Fibroblast of peridontal ligament (primary cell): ENCODE results near the gene S100A10.

Experiments
- DNase-seq: peaks from one replicate; pipeline ENCODE4 v3.0.0-alpha.2; 2010; ENCODE audit errors: extremely low read depth

The S100A10 gene

DNA sequence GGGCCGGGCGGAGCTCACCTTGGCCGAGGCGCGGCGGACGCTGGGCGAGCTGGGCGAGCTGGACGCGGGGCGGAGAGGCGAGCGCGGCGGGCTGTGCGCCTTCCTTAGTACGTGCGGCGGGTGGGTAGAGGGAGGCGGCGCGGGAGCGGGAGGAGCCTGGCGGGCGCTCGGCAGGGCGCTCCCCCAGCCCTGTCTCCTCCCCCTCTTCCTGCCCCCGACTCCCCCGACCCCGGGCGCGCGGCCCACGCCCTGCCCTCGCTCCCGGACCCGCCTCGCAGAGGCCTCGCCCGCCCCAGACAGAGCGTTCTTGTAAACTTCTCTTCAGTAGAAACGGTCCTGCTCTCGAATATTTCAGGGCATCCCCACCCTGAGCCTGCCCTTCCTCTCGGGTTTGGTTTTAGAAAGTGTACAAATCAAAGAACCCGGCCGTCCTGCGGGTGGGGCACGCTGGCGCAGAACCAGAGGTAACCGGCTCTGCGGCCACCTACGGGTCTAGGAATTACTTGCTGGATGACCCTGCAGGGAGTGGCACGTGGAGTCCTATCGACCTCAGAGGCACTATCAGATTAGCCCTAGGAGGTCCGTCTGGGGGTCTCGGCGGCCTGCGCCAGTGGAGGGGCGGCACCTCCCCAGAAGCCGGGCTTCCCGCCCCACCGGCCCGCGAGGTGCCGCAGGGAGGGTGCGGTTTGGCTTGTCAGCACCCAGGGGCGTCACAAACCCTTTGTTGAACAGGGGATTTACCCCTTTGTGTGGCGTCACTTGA, at the start of gene S100A10:
S100A10 (minus strand) TSS at position 126 of the 763 bp plus-strand sequence. CDS start 7,629 bp downstream, outside the sequence.
- DNase-seq = peak; percentile 73

- DNase-seq = no peak
Measured at GRCh38 chr1:152042030-152042429, 48.4 kb upstream of the S100A10 start.

- DNase-seq = no peak
Measured at GRCh38 chr1:152039886-152040285, 46.2 kb upstream of the S100A10 start.

GRCh38 chr1:152039461-152039860, 45.8 kb upstream of the S100A10 start:
- no peak for DNase-seq

DNA sequence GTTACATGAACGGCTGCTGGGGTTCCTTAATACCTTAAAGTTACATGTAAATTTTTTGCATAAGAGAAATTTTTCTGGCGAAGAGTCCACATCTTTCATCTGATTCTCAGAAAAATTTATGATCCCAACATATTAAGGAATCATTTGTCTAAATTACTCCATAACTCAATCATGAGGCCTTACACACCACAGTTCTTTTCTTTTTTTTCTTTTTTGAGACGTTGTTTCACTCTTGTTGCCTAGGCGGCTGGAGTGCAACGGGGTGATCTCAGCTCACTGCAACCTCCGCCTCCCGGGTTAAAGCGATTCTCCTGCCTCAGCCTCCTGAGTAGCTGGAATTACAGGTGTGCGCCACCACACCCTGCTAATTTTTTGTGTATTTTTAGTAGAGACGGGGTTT, 45.2 kb upstream of the S100A10 start:
- no peak for DNase-seq

- peak; percentile 80 for DNase-seq
Measured at GRCh38 chr1:152036267-152037216, 42.9 kb upstream of the S100A10 start, which contains the start of gene S100A11. Gene S100A11 (minus strand): TSS chr1:152037004. CDS start chr1:152036915, 89 bp downstream.

DNA sequence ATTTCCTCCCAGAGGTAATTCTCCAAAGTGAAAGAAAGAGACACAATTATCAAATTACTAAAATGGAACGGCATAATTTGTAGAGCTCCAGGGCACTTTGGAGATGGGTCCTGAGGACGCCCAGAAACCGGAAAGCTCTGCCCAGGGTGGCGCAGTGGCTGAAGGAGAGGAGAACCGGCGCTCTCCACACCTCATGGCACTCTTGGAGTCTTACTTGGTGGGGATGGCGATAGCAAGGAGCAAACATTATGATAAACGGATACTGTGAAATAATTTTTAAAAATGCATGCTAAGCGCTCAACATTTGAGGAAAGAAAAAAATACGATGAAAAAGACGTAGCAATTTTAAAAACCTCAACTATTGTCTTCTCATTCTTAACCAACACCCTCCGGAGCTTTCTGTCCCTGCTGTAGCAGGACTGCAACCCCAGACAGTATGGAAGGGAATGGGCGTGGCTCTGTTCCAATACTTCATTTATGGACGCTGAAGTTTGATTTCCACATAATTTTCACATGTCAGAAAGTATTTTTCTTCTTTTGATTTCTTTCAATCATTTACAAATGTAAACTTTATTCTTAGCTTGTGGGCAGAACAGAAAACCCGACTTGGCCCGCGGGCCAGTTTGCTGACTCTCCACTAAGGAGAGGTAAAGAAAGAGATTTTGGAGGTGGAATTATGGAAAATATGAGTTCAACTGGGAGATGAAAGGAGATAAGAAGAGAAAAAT, 42.0 kb upstream of the S100A10 start:
- peak; percentile 48 for DNase-seq

DNA sequence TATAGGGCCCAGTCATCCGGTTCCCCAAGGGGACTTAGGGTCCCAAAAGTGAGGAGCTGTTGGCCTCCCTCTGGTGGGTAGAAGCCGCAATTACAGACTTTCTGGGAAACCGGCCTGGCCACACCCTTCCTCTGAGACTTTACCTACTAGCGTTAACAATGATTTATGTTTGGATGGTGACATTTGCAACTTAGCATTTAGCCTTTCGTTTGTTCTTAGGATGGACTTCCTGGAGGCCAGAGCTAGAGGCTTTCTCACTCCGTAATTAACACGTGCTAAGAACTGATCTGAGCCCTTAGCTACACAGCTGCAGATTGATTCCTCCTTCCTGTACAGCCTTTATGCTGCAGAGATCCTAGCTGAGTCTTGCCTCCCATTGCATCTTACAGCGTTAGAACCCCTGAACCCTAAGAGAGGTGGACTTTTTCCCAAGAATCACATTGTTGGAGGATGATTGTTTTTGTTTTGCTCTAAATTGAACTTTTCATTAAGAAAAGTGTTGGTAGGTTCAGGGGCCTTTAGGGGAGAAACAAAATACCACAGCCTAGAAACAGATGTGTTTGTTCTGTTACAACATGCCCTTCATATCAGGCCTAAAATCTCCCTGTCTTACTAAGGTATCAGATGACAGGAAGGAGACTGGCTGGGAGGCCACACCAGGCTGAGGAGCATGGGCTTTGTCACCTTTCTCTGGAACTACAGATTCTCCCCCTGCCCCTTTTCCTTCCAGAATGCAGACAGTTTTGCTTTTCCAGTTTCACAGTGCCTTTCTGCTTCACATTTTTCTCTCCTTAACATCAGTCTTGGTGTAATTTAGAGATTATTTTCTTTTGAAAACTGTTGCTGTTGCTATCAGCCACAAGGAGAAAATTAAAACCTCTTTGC, 41.2 kb upstream of the S100A10 start:
- DNase-seq = peak; percentile 71

DNA sequence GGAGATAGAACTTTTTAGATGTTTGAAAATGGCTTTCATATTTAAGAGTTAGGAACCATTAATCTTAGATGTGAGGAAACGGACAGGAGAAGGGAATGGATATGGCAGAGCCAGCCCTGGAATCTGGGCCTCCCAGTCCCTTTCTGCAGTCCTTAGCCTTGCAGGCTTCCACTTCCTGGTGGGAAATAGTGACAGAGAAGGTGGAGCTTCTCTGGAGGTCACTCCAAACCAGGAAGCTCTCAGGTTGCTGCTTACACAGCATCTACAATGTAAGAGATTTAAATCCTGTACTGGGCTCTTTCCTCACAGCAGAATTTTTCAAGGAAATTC, 40.6 kb upstream of the S100A10 start:
- no peak for DNase-seq

DNA sequence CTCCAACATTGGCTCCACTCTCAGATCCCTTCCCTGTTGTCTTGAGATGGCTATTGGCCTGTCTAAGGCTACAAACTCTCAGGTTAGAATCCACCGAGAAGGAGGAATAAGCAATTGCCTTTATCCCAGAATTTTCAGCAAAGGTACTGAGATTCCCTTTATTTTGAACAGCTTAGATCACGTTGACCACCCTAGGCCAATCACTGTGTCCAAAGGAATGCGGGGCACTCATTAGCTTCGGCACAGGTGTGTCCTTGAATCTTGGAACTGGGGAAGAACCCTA, 36.2 kb upstream of the S100A10 start:
- no peak for DNase-seq

- peak; percentile 36 for DNase-seq
Measured at GRCh38 chr1:152029144-152029928, 35.7 kb upstream of the S100A10 start.

GRCh38 chr1:152026895-152027294, 33.2 kb upstream of the S100A10 start:
- DNase-seq = peak; percentile 11

DNA sequence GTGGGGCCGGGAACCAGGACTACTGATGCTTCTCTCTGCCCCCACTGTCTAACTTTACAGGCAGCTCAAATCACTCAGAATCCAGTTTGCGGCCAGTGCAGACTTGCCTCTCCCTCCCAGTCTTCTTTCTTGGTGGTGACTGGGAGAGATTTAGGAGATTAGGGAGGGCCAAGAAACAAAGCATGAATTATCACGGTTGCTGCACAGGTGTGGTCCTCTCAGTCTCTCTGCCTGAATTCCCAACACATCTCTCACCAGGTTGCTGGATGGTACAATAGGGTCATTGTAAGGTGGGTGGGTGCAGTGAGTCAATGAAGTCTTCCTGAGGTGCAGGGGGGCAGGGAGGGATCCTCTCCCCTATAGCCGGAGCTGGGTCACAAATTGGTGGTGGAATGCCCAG, 30.6 kb upstream of the S100A10 start:
- no peak for DNase-seq

- DNase-seq = no peak
Measured at GRCh38 chr1:152023221-152023620, 29.6 kb upstream of the S100A10 start.

DNA sequence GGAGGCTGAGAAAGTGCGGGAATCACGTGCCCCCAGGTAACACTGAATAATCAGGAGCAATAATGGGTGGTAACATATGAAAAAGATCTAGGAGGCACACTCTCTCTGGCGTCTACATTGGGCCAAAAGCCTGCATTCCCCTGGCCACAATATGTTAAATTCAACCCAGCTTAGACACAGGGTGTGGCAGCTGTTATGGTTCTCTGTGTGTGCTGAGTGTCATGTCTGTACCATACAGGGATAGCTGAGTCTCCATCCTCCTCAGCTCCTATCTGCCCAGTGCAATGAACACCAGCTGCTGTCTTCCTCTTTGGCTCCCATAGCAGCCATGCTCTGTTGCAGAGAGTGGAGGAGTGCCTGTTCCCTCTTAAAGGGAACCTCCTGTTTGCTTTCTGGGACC, 28.8 kb upstream of the S100A10 start:
- no peak for DNase-seq

- no peak for DNase-seq
Measured at GRCh38 chr1:152021569-152021968, 27.9 kb upstream of the S100A10 start.

- no peak for DNase-seq
Measured at GRCh38 chr1:152020849-152021248, 27.2 kb upstream of the S100A10 start.

GRCh38 chr1:152018537-152018936, 24.9 kb upstream of the S100A10 start:
- DNase-seq = peak; percentile 18

DNA sequence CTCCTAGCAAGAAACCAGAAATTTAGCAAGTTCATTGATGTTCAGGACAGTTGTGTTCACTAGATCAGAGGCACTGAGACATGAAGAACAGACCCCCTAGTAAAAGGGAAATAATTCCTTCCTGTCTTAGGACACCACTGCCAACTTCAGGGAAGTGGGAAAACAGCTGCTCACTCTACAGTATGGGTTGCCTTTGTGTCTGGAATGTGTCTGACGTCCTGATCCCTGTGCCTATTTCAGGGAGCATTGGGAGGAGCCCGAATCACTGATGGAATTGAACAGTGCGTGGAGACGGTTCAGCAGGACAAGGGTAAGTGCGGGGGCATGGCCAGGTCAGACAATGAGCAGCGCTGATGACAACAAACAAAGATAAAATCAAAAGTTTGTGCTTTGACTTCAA, 22.1 kb upstream of the S100A10 start:
- no peak for DNase-seq

- no peak for DNase-seq
Measured at GRCh38 chr1:152014943-152015342, 21.3 kb upstream of the S100A10 start.
